SH-SY5Y (cell line): Measurements from ENCODE around the gene TFDP1.

ENCODE experiments used
- GATA2 ChIP-seq: IDR thresholded peaks from 2 replicates; pipeline ENCODE4 v1.6.1; 2011; ENCODE audit warnings: mild to moderate bottlenecking, low read depth, low read length
- GATA3 ChIP-seq: IDR thresholded peaks from 2 replicates; pipeline ENCODE4 v1.6.1; 2011; ENCODE audit warnings: low read depth, mild to moderate bottlenecking, low read length, moderate library complexity

DNA sequence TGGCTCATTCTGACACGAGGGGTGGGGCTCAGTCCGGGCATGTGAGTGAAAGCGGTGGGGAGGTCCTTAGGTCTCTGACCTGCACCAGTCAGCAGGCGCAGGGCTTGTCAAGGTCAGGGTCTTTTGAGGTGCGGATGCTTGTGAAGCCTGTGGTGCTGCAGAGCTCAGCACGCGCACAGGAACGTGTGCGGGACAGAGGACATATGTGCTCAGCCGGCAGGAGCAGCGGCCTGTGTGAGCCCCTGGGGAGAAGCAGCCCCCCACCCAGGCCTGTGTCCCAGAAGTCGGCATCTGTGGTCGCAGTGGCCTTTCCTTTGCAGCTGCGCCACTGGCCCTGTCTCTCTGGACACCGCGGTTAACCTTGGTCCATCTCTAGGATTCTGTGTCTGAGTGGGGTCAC, 42.6 kb downstream of the TFDP1 start:
- TF ChIP-seq GATA2 (no peak), GATA3 (no peak)
